Endothelial cell of umbilical vein (primary cell): ENCODE measurements around the gene HPGD. TPM values are rescaled to one million over a fixed set of nuclear protein-coding genes. Genes with fewer than 3 reads are reported as not detected.

Source experiments
- BruUV-seq: library from RNA; stranded (reverse); fragments of 400-500 nt; replicated peaks from 2 replicates; lab custom pipeline; 2021; lab: Mats Ljungman, UMichigan
- CTCF ChIA-PET: fragments of 300-600, 350-600 bp; sonication (Branson Sonifier 250); formaldehyde crosslinking; loops from one replicate; lab custom pipeline; 2021; ENCODE audit warnings: antibody characterized with exemption, inconsistent platforms; lab: Charles Lee
- POLR2A ChIA-PET: fragments of 300-600, 350-600 bp; sonication (Branson Sonifier 250); formaldehyde crosslinking; loops from one replicate; lab custom pipeline; 2021; ENCODE audit warnings: antibody characterized with exemption, inconsistent platforms; lab: Charles Lee
- DNase-seq: peaks from one replicate; pipeline ENCODE4 v3.0.0-alpha.2; 2011; ENCODE audit warnings: low read depth, low spot score
- FAIRE-seq: peaks from 2 replicates; lab custom pipeline; 2011; peaks lifted over from hg19 to GRCh38; lab: Jason Lieb, UNC
- H2AFZ ChIP-seq: 2 replicates; pipeline ENCODE4 v1.6.0; 2012; ENCODE audit warnings: low read depth, low read length, control low read depth, inconsistent platforms
- H3K27ac ChIP-seq: 2 replicates; pipeline ENCODE4 v1.5.1; 2011; ENCODE audit warnings: low read depth, mild to moderate bottlenecking, control low read depth, low read length, moderate library complexity; ENCODE audit not compliant: insufficient read depth
- H3K27me3 ChIP-seq, 2 experiments: 2 replicates each; pipeline versions ENCODE4 v1.6.0 to v1.6.1; 2011; ENCODE audit warnings: low read length in 2 of 2, mixed read lengths in 1 of 2; ENCODE audit not compliant: control insufficient read depth in 2 of 2, insufficient read depth in 2 of 2
- H3K36me3 ChIP-seq, 2 experiments: 2 replicates in 1 of 2; 3 replicates in 1 of 2; pipeline ENCODE4 v1.5.1; 2011; ENCODE audit warnings: low read length in 2 of 2, mild to moderate bottlenecking in 1 of 2, moderate library complexity in 1 of 2; ENCODE audit not compliant: control insufficient read depth in 2 of 2, insufficient read depth in 2 of 2; ENCODE audit errors: extremely low read depth in 1 of 2
- H3K4me1 ChIP-seq: 3 replicates; pipeline ENCODE4 v1.5.1; 2011; ENCODE audit warnings: mild to moderate bottlenecking, low read length; ENCODE audit not compliant: control insufficient read depth, insufficient read depth; ENCODE audit errors: extremely low read depth
- H3K4me2 ChIP-seq: 2 replicates; pipeline ENCODE4 v1.6.1; 2011; ENCODE audit warnings: low read length, control low read depth, mixed read lengths; ENCODE audit not compliant: insufficient read depth
- H3K4me3 ChIP-seq, 3 experiments: fragments of 200-600 bp in 1 of 3; sonication (generic), shearing (Covaris generic) in 1 of 3; replicated peaks in 1 of 3; 2 replicates each; pipeline ENCODE4 v1.5.1; 2011 to 2016; ENCODE audit warnings: control low read depth in 3 of 3, low read length in 3 of 3, mild to moderate bottlenecking in 2 of 3, inconsistent platforms in 1 of 3, low read depth in 1 of 3, moderate library complexity in 1 of 3; ENCODE audit not compliant: insufficient read depth in 1 of 3
- H3K79me2 ChIP-seq: 2 replicates; pipeline ENCODE4 v1.6.0; 2012; ENCODE audit warnings: low read length, inconsistent platforms; ENCODE audit not compliant: control insufficient read depth, insufficient read depth
- H3K9ac ChIP-seq: replicated peaks from 2 replicates; pipeline ENCODE3; 2011; ENCODE audit warnings: low read length, control low read depth; ENCODE audit not compliant: insufficient read depth; ENCODE audit errors: extremely low read depth
- H3K9me1 ChIP-seq: replicated peaks from 3 replicates; pipeline ENCODE4 v1.6.0; 2011; ENCODE audit warnings: mild to moderate bottlenecking, low read length; ENCODE audit not compliant: control insufficient read depth, insufficient read depth; ENCODE audit errors: extremely low read depth
- H3K9me3 ChIP-seq: replicated peaks from 2 replicates; pipeline ENCODE4 v1.5.1; 2012; ENCODE audit warnings: low read length, inconsistent platforms; ENCODE audit not compliant: control insufficient read depth, insufficient read depth
- H4K20me1 ChIP-seq: replicated peaks from 2 replicates; pipeline ENCODE3; 2011; ENCODE audit warnings: mild to moderate bottlenecking, low read length; ENCODE audit not compliant: control insufficient read depth, insufficient read depth; ENCODE audit errors: extremely low read depth
- CTCF ChIP-seq, 2 donors: IDR thresholded peaks; 1 replicate in 1 of 2; 2 replicates in 1 of 2; pipeline ENCODE4 v1.5.1; 2011; ENCODE audit warnings: low read length in 2 of 2, mild to moderate bottlenecking in 2 of 2, moderate library complexity in 2 of 2, control low read depth in 1 of 2, inconsistent platforms in 1 of 2, low read depth in 1 of 2; ENCODE audit not compliant: insufficient read depth in 1 of 2; ENCODE audit errors: extremely low read depth in 1 of 2
- EZH2 ChIP-seq: IDR thresholded peaks from 2 replicates; pipeline ENCODE4 v1.6.1; 2012; ENCODE audit warnings: borderline replicate concordance, low read depth, mild to moderate bottlenecking, moderate library complexity, low read length, inconsistent platforms; ENCODE audit not compliant: severe bottlenecking
- FOS ChIP-seq: IDR thresholded peaks from 2 replicates; pipeline ENCODE4 v1.6.1; 2011; ENCODE audit warnings: mild to moderate bottlenecking, low read length, moderate library complexity, borderline replicate concordance; ENCODE audit not compliant: insufficient read depth
- GATA2 ChIP-seq: IDR thresholded peaks from 2 replicates; pipeline ENCODE4 v1.7.0; 2011; ENCODE audit warnings: low read depth, mild to moderate bottlenecking, moderate library complexity, mixed read lengths, low read length; ENCODE audit not compliant: insufficient read length, insufficient read depth
- JUN ChIP-seq: IDR thresholded peaks from 2 replicates; pipeline ENCODE4 v1.6.1; 2011; ENCODE audit warnings: borderline replicate concordance, low read depth; ENCODE audit not compliant: insufficient read length, insufficient read depth
- MAX ChIP-seq: IDR thresholded peaks from 2 replicates; pipeline ENCODE4 v1.6.1; 2011; ENCODE audit not compliant: insufficient read depth, insufficient read length
- MYC ChIP-seq: IDR thresholded peaks from one replicate; pipeline ENCODE4 v1.6.1; 2011; ENCODE audit warnings: mild to moderate bottlenecking, low read depth, low read length
- POLR2A ChIP-seq: IDR thresholded peaks from 2 replicates; pipeline ENCODE4 v1.6.1; 2012; ENCODE audit warnings: low read depth, mild to moderate bottlenecking, control low read depth, low read length
- POLR2AphosphoS5 ChIP-seq: IDR thresholded peaks from 2 replicates; pipeline ENCODE4 v1.6.1; 2012; ENCODE audit warnings: low read depth, mild to moderate bottlenecking, control low read depth, low read length, moderate library complexity; ENCODE audit not compliant: insufficient read depth
- dilution Hi-C: fragments of 300-500 bp; cut with MboI; formaldehyde crosslinking; loops from one replicate; pipeline ENCODE4 v1.15.0; 2019; ENCODE audit warnings: low sequenced_read_pairs; ENCODE audit not compliant: extremely low pct_ligation_motif_present
- intact Hi-C: fragments of 100-400 bp; cut with micrococcal nuclease; formaldehyde crosslinking; loops from one replicate; pipeline ENCODE4 v1.10.0; 2022
- polyA plus RNA-seq, 4 experiments: library from polyadenylated mRNA; depleted of rRNA in 3 of 4; stranded (reverse) in 3 of 4; unstranded in 1 of 4; fragments of >200 nt; gene quantifications; 2 replicates each; pipeline versions ENCODE4 v1.2.1 to v1.2.3, GENCODE V29; 2011 to 2012; ENCODE audit warnings: missing spikeins in 1 of 4
- total RNA-seq: library from RNA; stranded (reverse); gene quantifications from 2 replicates; pipeline ENCODE4 v1.2.3, GENCODE V29; 2021

Gene HPGD
- total and polyA plus RNA-seq, 2 donors (not counting 3 experiments of a cell fraction or from before 2014, with no cell fraction given): not detected

- no peak overlapping the region for H3K9ac ChIP-seq
- no peak overlapping the region for H3K4me2 ChIP-seq
- BruUV-seq: no TSS peak
- H3K9me3 ChIP-seq: no peaks in the 10 kb centered on the region
- no peaks in the 10 kb centered on the region for H3K36me3 ChIP-seq
- intact Hi-C loops: no loop called here
- no peak overlapping the region for H2AFZ ChIP-seq
- H3K27me3 ChIP-seq: peaks cover 2 to 3% of the 10 kb centered on the region in 2 experiments
- CTCF ChIA-PET: no interaction called here
- H3K4me3 ChIP-seq: no peak overlapping the region
- TF ChIP-seq FOS (no peak), MYC (no peak), POLR2AphosphoS5 (no peak), MAX (no peak), EZH2 (no peak), JUN (no peak), GATA2 (no peak), CTCF (IDR thresholded peaks at IDR 0.05; ENCODE audit: extremely low read depth in 1 of 2, insufficient read depth in 1 of 2, low read depth in 1 of 2, low read length in 2 of 2) (no peak), POLR2A (no peak)
- H3K9me1 ChIP-seq: no peaks in the 10 kb centered on the region
- FAIRE-seq: no peak
- POLR2A ChIA-PET: no interaction called here
- H3K27ac ChIP-seq: no peak overlapping the region
- dilution Hi-C loops: no loop called here
- H3K79me2 ChIP-seq: no peaks in the 10 kb centered on the region
- no peak for DNase-seq
- no peaks in the 10 kb centered on the region for H4K20me1 ChIP-seq
- no peaks in the 10 kb centered on the region for H3K4me1 ChIP-seq
These were observed 497 bp downstream of the HPGD start for GRCh38 chr4:174521800-174522182.
